C4-2B (cell line): Measurements from ENCODE around the gene DEFB124.

Experiments used
- ZFX ChIP-seq: fragments of 450-650 bp; IDR thresholded peaks from 2 replicates; pipeline ENCODE4 v1.6.1; 2017
- TF ChIP-seq, protein P1 (sequence below): fragments of 450-650 bp; conservative IDR thresholded peaks from 2 replicates; pipeline ENCODE4 v1.5.1; 2017; ENCODE audit warnings: mild to moderate bottlenecking

DNA sequence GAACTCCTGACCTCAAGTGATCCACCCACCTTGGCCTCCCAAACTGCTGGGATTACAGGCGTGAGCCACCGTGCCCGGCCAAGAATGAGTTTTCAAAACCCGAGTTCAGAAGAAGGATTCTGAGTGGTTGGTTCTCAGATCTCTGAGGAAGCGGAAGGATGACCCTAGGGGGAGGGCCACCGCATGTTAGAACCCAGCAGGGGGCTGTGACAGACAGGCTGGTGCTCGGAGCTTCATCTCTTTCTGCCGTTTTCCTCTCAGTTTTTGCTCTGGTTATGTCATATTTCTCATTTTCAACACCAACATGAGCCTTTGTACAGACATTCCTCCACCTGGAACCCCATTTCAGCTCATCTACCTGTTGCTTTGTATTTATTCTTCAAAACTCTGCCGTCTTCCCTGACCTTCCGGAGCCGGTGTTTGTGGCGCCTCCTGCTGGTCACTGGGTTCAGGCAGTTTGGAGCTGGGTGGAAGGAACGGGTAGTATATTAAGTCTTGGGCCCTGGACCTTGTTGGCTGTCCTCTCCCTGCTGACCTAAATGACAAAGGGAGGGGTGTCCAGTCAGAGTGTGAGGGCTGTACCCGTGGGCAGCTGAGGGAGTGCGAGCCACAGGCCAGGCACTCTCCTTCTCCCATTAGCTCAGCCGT is 34.8 kb downstream of the DEFB124 start, which contains the start of gene DEFB123:
- TF ChIP-seq, protein P1, sequence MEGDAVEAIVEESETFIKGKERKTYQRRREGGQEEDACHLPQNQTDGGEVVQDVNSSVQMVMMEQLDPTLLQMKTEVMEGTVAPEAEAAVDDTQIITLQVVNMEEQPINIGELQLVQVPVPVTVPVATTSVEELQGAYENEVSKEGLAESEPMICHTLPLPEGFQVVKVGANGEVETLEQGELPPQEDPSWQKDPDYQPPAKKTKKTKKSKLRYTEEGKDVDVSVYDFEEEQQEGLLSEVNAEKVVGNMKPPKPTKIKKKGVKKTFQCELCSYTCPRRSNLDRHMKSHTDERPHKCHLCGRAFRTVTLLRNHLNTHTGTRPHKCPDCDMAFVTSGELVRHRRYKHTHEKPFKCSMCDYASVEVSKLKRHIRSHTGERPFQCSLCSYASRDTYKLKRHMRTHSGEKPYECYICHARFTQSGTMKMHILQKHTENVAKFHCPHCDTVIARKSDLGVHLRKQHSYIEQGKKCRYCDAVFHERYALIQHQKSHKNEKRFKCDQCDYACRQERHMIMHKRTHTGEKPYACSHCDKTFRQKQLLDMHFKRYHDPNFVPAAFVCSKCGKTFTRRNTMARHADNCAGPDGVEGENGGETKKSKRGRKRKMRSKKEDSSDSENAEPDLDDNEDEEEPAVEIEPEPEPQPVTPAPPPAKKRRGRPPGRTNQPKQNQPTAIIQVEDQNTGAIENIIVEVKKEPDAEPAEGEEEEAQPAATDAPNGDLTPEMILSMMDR = peak; percentile 65
- TF ChIP-seq ZFX = no peak
